GM18502 (cell line): ENCODE measurements around the gene STARD10.

ENCODE experiments used
- ATAC-seq: cut with Tn5 transposase; IDR thresholded peaks from one replicate; pipeline ENCODE4 v1.9.1; 2021; ENCODE audit warnings: mild to moderate bottlenecking; ENCODE audit not compliant: unreplicated experiment, poor library complexity

Gene STARD10

DNA sequence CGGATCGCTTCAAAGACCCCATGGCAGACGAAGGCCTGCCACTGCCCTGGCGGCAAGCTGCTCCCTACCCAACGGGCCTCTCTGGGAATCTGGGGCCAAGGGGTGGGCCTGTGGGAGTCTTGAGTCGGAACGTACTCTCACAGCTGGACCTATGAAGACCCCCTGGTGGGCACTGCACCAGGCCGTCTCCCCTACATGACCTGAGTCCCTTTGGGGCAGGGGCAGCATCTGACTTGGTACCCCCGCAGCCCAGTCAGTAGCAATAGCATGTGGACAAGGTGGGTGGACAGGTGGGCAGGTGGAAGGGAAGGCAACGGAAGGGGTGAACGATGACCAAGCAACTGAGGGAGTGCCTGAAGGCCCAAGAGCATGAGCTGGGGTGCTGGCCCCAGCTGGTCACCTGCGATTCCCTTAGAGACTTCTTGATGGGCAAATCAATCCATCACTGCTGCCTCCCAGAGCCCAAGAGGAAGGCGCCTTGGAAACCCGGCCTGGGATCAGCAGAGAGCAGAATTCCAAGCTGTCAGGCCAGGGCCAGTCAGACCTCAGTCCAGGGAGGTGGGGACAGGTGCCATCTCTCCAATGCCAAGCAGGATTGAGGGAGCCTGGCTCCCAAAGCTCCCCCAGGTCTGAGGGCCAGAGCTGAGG lies 76.9 kb downstream of the STARD10 start:
- no peak for ATAC-seq

DNA sequence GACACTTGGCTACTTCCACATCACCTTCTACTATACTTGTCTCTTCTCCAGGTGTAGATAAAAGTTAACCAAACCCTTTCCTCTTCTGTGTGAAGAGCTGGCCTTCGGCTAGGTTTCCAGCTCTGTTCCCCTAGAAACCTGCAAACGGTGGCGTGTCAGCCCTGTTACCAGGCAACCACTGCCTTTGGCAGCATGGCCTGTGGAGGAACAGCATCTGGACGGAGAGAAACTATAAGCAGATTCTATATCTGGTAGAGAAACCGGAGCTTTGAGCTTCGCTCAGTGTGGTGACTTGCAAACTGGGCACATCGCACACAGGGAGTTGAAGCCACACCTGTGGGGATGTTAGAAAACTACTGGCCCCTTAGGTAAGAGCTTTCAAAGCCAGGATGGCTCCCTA lies 77.6 kb downstream of the STARD10 start:
- no peak for ATAC-seq

DNA sequence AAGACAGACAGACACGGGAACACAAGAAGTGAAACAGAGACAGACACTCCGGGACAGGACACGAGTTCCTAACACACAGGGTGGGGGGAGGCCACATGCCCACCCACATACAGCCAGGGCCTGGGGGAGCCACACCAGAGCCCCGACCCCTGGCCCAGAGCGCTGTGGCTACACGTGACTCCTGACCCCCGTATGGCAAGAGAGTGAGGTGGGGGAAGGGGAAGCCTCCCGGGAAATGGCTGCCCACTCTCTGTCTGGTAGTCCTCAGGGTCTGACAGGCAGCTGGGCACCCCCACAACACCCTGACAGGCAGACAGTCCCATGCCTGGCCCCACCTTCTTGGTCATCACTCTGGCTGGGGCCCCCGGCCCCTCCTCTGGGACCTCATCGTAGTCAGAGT lies 81.0 kb downstream of the STARD10 start:
- ATAC-seq, result no peak

DNA sequence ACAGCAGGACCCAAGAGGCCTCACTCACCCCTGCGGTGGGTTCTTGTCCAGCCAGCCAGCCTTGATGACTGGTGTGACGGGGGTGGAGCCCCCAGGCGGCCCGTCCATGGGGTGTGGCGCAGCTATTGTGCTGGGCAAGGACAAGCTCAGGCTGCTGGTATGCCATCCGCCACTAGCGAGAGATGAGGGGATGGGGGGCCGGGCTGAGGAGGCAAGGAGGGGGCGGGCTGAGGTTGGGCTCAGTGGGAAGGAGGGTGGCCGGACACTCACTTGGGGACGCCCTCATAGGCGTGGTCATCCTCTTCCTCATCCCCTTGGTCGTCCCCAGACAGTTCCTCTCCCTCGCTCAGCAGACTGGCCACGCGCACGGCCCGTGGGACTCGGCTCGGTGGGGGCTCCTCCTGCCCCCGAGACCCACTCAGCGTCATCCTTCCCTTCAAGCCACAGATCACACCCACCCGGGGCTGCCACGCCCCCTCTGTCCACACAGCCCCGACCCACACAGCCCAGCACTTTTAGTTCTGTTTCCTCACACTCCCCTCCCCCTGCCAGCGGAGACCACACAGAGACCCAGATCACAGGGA lies 81.6 kb downstream of the STARD10 start:
- ATAC-seq, result no peak

DNA sequence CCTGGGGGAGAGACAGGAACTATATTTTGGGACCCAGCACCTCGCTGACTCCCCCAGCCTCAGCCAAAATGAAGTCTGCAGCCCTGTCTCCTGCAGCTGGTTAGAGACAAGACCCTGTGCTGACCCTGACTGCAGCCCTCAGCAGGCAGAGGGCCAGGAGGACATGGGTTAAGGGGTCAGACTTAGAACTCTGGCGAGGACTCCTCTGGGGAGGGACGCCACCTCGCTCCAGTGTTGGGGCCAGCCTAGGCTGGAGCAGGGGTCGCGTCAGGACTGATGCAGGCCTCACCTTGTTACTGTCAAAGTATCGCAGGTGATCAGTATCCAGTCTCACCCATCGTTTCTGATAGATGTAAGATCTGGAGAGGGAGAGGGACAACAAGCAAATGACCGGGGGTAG lies 82.7 kb downstream of the STARD10 start:
- ATAC-seq, result no peak

DNA sequence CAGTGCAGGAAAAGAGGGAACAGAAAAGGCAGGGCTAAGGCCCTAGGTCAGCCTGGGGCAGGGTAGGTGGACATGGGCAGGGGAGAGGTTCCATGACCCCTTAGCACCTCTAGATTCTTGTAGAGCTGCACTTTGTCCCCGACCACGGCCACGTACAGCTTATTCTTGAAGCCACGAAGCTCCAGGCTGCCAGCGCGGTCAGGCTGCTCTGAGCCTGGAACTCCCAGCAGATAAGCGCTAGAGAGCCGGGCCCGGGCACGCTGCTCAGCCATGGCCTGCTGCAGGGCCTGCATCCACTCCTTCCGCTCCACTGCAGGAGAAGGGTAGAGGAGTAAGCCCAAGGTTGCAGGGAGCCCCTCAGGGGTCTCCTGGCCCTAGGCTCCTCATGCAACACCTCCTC lies 83.6 kb downstream of the STARD10 start:
- ATAC-seq, result no peak

DNA sequence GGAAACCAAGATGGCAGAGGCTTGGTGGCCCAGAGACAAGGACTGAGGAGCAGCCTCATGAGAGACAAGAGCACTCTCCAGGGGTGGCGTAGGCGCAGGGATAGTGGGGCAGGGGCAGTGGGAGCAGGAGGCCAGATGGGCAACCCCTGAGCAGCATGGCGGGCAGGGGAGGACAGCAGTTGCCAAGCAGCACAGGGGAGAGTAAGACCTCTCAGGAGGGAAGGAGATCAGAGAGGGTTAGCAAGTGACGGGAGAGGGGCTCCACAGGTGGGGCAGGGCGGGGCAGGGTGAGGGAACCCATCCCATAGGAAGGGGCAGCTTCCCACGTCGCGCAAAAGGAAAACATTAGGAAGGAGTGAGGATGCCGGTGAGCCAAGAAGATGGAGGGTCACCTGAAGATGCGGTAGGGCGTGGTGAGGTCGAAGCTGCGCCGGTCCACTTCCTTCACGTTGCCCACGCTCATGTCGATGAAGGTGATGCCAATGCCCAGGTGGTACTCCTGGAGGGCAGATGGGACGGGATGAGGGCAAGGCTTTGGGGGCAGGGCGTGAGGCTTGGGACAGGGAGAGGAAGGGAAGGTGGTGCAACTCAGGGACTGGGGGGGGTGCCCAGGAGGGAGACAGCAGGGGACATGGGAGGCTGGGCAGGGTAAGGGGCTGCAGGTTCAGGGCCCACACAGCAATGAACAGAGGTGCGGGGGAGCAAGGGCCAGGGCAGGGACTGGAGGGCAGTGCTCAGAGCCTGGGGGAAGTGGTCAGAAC lies 84.2 kb downstream of the STARD10 start:
- no peak for ATAC-seq

DNA sequence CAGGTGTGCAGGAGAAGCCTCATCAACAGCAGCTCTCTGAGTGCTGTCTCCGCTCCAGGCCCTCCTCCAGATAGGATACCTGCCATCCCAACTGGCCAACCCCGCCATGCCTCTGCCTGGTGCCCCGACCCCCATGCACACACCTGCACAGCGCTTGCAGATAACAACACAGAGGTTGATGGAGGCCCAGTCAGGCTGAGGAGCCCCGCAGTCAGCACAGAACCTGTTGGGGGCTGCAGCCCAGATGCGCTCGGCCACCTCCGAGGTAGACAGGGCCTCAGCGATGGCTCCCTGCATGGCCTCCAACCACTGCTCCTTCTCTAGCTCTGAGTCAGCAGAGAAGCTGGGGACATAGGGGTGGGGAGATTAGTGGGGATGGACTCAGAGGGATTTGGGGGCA lies 86.8 kb downstream of the STARD10 start:
- ATAC-seq, result no peak

DNA sequence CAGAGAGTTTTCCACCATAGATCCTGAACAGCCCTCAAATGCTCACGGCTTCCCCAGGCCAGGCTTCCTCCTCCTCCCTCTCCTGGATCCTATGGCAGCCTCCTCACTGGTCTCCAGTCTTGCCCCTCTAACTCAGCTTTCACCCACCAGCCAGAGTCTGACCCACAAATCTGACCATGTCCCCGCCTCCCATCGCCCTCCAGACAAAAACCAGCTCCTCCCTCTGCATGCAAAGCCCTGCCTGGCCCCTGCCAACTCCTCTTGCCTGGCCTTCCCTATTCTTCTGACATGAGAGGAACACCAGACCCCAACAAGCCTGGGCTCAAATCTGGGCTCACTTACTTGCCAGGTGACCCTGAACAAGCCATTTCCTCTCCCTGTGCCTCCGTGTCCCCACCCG lies 87.3 kb downstream of the STARD10 start:
- no peak for ATAC-seq

DNA sequence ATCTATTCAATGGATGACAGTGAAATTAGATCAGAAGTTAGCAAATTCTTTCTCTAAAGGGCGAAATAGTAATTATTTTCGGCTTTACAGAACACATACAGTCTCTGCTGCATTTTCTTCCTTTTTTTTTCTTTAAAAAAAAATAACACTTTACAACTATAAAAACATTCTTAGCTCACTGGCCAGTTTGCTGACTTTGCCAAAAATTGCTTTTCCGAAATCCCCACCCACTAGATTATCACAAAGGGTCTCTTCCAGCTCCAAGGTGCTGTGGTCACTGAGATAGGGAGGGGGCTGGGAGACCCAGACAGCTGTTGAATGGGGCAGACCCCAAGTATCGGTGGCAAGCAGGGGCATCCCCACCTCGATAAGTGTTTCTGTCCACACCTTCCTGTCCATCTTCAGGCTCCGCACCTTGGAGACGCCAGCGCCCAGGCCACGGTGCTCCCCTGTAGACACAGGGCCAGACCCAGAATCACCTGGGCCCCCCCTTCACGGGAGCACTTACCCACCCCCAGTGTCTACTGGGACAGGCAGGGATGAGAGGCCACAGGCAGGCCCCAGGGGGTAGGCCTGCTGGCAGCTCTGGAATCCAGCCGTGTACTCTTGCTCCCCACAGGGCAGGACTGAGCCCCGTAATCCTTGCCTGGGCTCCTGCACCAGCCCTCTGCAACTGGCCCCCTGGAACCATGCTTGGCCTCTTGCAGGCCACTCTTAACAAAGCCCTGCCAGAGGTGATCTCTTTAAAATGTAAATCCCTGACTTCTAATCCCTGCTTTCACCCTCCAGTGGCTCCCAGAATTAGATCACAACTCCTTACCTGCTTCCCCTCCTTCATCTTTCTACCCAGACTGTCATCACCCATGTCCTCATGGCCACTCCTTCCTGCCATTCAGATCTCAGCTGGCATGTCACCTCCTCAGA lies 88.1 kb downstream of the STARD10 start:
- ATAC-seq, result no peak

DNA sequence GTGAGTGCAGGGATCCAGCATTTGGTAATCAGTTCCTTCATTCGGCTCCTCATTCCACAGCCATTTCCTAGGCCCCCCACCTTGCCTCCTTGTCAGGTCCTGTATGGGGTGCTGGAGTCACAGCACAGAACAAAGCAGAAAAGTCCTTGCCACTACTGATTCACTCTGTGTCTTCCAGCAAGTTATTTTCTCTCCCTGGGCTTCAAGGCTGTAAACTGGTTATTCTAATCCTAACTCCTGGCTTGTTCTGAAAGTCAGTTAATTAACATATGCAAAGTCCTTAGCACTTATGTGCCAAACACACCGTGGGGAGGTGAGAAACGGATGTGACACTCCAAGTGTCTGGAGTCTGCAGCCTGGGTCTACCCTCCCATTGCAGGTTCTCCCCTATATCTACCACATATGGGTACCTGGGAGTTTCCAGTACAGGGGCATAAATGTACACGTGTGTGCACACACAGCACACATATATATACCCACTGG lies 89.0 kb downstream of the STARD10 start:
- no peak for ATAC-seq
